Esophagus muscularis mucosa (tissue), 4 donors: ENCODE results near the gene CHST9.

Source experiments
- CTCF ChIP-seq, 3 experiments: fragments of 200-600 bp in 2 of 3; fragments of 450-650 bp in 1 of 3; sonication (generic) in 2 of 3; IDR thresholded peaks; one replicate each; pipeline ENCODE4 v1.5.1; 2017 to 2019; ENCODE audit warnings: antibody characterized with exemption in 3 of 3, mild to moderate bottlenecking in 2 of 3, moderate library complexity in 1 of 3
- EP300 ChIP-seq: sonication (generic); formaldehyde crosslinking; IDR thresholded peaks from one replicate; pipeline ENCODE4 v1.6.1; 2017; ENCODE audit warnings: antibody characterized with exemption
- POLR2A ChIP-seq: fragments of 450-650 bp; IDR thresholded peaks from one replicate; pipeline ENCODE4 v1.6.1; 2017; ENCODE audit warnings: antibody characterized with exemption, moderate library complexity, mild to moderate bottlenecking, low read depth
- POLR2AphosphoS5 ChIP-seq, 2 donors: sonication (generic); formaldehyde crosslinking; IDR thresholded peaks; one replicate each; pipeline ENCODE4 v1.6.1; 2017; ENCODE audit warnings: antibody characterized with exemption in 2 of 2

GRCh38 chr18:26940744-26941398, 244.2 kb downstream of the CHST9 start:
- no peak for TF ChIP-seq CTCF (IDR thresholded peaks at IDR 0.05)
- no peak for TF ChIP-seq EP300
- TF ChIP-seq POLR2A = no peak
- no peak for TF ChIP-seq POLR2AphosphoS5 (IDR thresholded peaks at IDR 0.05)
